ENCODE measurements around the gene IL10RB. TPM values are rescaled to one million over a fixed set of nuclear protein-coding genes. Genes with fewer than 3 reads are reported as not detected.

The IL10RB gene
- total RNA-seq, 4 donors from 2014 or later, result 19.8 to 83.8 (median 35.1) TPM

DNA sequence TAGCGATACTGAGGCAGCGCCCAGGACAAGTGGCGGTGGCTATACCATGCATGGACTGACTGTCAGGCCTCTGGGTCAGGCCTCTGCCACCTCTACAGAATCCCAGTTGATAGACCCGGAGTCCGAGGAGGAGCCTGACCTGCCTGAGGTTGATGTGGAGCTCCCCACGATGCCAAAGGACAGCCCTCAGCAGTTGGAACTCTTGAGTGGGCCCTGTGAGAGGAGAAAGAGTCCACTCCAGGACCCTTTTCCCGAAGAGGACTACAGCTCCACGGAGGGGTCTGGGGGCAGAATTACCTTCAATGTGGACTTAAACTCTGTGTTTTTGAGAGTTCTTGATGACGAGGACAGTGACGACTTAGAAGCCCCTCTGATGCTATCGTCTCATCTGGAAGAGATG lies 3.2 kb upstream of the IL10RB start:
- TF ChIP-seq, protein P1, sequence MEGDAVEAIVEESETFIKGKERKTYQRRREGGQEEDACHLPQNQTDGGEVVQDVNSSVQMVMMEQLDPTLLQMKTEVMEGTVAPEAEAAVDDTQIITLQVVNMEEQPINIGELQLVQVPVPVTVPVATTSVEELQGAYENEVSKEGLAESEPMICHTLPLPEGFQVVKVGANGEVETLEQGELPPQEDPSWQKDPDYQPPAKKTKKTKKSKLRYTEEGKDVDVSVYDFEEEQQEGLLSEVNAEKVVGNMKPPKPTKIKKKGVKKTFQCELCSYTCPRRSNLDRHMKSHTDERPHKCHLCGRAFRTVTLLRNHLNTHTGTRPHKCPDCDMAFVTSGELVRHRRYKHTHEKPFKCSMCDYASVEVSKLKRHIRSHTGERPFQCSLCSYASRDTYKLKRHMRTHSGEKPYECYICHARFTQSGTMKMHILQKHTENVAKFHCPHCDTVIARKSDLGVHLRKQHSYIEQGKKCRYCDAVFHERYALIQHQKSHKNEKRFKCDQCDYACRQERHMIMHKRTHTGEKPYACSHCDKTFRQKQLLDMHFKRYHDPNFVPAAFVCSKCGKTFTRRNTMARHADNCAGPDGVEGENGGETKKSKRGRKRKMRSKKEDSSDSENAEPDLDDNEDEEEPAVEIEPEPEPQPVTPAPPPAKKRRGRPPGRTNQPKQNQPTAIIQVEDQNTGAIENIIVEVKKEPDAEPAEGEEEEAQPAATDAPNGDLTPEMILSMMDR (IDR thresholded peaks at IDR 0.05; ENCODE audit: low read depth), result no peak

DNA sequence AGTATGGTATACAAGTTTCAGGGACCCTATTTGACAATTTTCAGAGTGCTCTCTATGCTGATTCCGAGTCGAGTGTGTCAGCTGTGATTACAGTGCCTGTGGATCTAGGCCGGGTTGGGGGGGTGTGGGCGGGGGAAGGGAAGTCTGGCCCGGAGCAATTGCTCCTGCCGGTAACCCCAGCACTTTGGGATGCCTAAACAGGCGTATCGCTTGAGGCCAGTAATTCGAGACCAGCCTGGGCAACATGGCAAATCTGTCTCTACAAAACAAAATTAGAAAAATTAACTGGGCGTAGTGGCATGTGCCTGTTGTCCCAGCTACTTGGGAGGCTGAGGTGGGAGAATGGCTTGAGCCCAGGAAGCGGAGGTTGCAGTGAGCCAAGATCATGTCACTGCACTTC lies 1.6 kb upstream of the IL10RB start:
- TF ChIP-seq, protein P1 (IDR thresholded peaks at IDR 0.05; ENCODE audit: low read depth), result no peak

DNA sequence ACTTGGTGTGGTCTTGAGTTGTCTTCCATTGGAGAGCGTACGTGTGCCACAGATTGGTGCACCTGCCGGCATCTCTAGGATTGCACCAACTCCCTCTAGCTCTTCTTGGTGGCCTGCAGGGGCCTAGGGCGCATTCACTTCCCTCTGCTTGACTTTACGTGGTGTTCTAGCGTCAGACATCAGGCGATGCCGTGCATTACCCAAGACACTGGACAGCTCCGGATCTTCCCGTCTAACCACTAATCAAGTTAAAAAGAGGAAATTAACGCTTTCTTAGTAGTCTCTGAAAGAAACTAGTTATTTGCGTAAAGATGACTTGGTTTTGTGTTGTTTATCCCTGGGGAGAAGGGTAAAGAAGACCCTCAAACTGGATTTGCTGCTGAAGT lies 510 bp upstream of the IL10RB start:
- TF ChIP-seq, protein P1 (IDR thresholded peaks at IDR 0.05; ENCODE audit: low read depth), result no peak

DNA sequence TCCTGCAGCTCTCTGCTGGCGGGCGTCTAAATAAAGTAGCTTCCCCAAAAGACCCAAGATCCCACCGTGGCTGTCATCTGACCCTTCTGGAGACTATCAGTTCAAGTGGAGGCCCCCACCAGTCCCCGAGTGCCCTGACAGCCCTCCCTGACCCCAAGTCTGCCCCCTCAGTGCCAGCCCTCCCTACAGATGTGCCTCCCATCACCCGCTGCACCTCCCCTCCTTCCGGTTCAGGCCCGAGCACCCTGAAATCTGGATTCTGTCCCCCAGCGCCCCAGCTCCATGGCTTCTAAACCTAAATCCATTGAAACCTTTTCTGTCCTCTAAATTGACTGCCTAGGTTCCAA lies 595 bp downstream of the IL10RB start:
- TF ChIP-seq, protein P1 (IDR thresholded peaks at IDR 0.05; ENCODE audit: low read depth), result no peak

DNA sequence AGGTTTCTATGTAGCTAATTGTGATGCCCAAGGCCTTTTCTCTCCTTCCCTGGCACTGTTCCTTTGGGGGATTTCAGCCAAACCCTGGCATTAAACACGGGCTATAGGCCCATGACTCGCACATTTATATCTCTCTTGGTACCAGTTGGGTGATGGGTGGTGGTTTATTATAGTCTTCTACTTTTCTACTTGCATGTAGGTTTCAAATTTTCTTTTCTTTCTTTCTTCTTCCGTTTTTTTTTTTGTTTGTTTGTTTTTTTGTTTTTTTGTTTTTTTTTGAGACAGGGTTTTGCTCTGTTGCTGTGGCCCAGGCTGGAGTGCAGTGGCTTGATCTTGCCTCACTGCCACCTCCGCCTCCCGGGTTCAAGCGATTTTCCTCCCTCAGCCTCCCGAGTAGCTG lies 1.1 kb downstream of the IL10RB start:
- TF ChIP-seq, protein P1 (IDR thresholded peaks at IDR 0.05; ENCODE audit: low read depth), result no peak

DNA sequence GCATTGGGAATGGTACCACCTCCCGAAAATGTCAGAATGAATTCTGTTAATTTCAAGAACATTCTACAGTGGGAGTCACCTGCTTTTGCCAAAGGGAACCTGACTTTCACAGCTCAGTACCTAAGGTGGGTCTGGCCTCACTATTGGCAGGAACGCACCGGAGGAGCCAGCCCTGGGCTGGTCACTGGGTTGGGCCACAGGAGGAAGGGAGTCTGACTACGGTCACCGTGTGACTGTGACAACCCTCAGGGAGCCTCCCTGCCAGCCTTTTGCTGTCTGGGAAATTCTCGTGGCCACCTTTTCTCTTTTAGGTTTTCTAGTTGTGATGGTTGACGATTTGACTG lies 2.2 kb downstream of the IL10RB start:
- TF ChIP-seq, protein P1 (IDR thresholded peaks at IDR 0.05; ENCODE audit: low read depth), result no peak

DNA sequence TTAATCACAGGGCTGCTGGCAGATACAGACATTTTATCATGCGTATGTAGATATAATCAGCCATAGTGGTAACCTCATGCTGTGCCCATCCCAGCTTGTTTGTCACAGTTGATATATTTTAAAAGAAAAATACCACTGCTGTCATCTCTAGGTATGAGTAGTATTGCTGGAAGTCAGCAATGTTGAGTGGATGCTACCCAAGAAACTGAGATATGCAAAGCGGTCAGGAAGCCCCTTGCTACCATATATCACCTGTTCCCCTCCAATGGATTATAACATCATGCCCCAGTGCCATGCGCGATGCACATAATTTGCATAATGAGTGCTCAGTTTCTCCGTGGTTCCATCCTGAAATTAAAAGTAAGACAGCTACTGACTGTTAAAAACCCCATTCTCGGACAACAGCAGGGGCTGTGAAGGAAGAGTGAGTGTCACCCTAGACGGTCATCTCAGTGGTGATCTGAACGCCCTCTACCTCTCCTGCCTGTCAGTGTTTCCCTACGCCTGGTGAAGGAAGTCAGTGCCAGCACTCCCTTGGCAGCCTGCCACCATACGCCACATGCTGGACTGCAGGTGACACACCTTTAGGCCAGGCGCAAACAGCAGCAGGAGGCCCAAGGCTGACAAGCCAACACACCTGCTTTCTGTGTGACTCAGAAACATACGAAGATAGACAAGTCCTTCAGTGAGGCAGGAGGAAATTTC lies 2.7 kb downstream of the IL10RB start:
- TF ChIP-seq, protein P1 (IDR thresholded peaks at IDR 0.05; ENCODE audit: low read depth), result no peak

Measured in subcutaneous adipose tissue (tissue), 4 donors.